GM12891 (cell line): ENCODE measurements around the gene VGLL4.

ENCODE experiments used
- POLR2A ChIP-seq: IDR thresholded peaks from 2 replicates; pipeline ENCODE4 v1.6.1; 2011; ENCODE audit warnings: low read depth, low read length, control low read depth
- POLR2AphosphoS5 ChIP-seq: IDR thresholded peaks from 2 replicates; pipeline ENCODE4 v1.6.1; 2011; ENCODE audit warnings: low read depth, low read length, control low read depth
- POU2F2 ChIP-seq: IDR thresholded peaks from 2 replicates; pipeline ENCODE4 v1.6.1; 2011; ENCODE audit warnings: low read depth, mild to moderate bottlenecking, control low read depth, low read length, moderate library complexity
- SPI1 ChIP-seq: IDR thresholded peaks from 2 replicates; pipeline ENCODE4 v1.6.1; 2011; ENCODE audit warnings: low read depth, low read length, control low read depth
- TAF1 ChIP-seq: IDR thresholded peaks from 2 replicates; pipeline ENCODE4 v1.6.1; 2011; ENCODE audit warnings: low read depth, low read length, control low read depth

- no peak for TF ChIP-seq POLR2AphosphoS5
- no peak for TF ChIP-seq SPI1
- no peak for TF ChIP-seq POLR2A
- no peak for TF ChIP-seq POU2F2
- TF ChIP-seq TAF1 = no peak
These were observed 59.1 kb downstream of the VGLL4 start for GRCh38 chr3:11584570-11584969.
